Measurements from ENCODE around the gene RAB33B. TPM values are rescaled to one million over a fixed set of nuclear protein-coding genes. Genes with fewer than 3 reads are reported as not detected.

Gene RAB33B
- total and polyA plus RNA-seq, 8 donors, result 1.2 to 19.6 (median 4.1) TPM; not detected in 1

DNA sequence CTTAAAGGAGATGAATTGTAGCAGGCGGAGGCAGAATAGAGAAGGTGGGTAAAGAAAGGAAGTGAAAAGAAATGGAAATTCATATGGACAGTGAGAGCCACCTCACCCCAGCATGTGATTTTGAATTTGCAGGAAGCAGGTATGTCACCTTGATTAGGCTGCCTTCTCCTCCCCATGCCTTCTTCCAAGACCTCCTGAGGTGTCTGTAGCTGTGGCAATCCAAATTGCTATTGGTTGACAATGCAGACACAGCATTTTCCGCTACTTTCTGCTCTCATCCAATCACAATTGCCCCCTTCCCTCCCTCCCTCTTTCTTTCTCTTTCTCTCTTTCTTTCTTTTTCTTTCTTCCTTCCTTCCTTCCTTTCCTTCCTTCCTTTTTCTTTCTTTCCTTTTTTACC lies 38.5 kb downstream of the RAB33B start:
- TF ChIP-seq POLR2AphosphoS5 (IDR thresholded peaks at IDR 0.05) (no peak), EP300 (IDR thresholded peaks at IDR 0.05) (no peak), POLR2A (IDR thresholded peaks at IDR 0.05) (no peak)
- TF ChIP-seq, protein P1, sequence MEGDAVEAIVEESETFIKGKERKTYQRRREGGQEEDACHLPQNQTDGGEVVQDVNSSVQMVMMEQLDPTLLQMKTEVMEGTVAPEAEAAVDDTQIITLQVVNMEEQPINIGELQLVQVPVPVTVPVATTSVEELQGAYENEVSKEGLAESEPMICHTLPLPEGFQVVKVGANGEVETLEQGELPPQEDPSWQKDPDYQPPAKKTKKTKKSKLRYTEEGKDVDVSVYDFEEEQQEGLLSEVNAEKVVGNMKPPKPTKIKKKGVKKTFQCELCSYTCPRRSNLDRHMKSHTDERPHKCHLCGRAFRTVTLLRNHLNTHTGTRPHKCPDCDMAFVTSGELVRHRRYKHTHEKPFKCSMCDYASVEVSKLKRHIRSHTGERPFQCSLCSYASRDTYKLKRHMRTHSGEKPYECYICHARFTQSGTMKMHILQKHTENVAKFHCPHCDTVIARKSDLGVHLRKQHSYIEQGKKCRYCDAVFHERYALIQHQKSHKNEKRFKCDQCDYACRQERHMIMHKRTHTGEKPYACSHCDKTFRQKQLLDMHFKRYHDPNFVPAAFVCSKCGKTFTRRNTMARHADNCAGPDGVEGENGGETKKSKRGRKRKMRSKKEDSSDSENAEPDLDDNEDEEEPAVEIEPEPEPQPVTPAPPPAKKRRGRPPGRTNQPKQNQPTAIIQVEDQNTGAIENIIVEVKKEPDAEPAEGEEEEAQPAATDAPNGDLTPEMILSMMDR (IDR thresholded peaks at IDR 0.05), result no peak
- no peak for DNase-seq
- Histone ChIP-seq H3K4me1 (peaks cover 0 to 14% (median 5%) of the 10 kb centered on the region in 4 donors), H3K4me3 (no peak overlapping the region), H3K27me3 (no peaks in the 10 kb centered on the region), H3K36me3 (no peaks in the 10 kb centered on the region), H3K9me3 (no peaks in the 10 kb centered on the region), H3K27ac (no peak overlapping the region)
- 92 to 100% (median 94%) methylated on average over 2 of the region's 2 CpGs for WGBS, 5 donors
- intact Hi-C loops (cut with DNase I; ENCODE audit: low total_unique reads), result loop anchor here (10.0 kb wide), 1 partner anchor 142 kb away; no protein-coding TSS in a partner anchor

DNA sequence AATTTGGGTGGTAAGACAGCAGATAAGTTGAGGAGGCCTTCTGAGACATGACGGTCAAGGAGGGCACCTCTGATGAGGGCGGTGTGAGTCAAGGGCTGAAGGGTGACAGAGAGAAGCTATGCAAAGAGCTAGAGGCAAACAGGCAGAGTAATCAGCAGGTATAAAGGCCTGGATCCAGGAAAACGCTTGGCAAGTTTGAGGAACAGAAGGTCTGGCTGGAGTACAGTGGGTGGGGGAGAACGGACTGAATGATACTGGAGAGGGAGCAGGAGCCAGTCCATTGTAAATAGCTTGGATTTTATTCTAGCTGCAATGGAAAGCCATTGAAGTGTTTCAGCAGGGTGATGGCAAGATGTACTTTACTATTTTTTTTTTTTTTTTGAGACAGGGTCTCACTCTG lies 39.3 kb downstream of the RAB33B start:
- TF ChIP-seq POLR2A (IDR thresholded peaks at IDR 0.05), result no peak
- TF ChIP-seq EP300 (IDR thresholded peaks at IDR 0.05), result no peak
- no peak for TF ChIP-seq POLR2AphosphoS5 (IDR thresholded peaks at IDR 0.05)
- TF ChIP-seq, protein P1 (IDR thresholded peaks at IDR 0.05), result no peak
- 46 to 70% (median 52%) methylated on average over 4 of the region's 4 CpGs for WGBS, 5 donors
- no peak for DNase-seq
- H3K27ac ChIP-seq, result no peak overlapping the region
- H3K4me1 ChIP-seq, result peaks cover 0 to 22% (median 7%) of the 10 kb centered on the region in 4 donors
- no peak overlapping the region for H3K4me3 ChIP-seq
- H3K36me3 ChIP-seq, result no peaks in the 10 kb centered on the region
- H3K27me3 ChIP-seq, result no peaks in the 10 kb centered on the region
- H3K9me3 ChIP-seq, result no peaks in the 10 kb centered on the region
- intact Hi-C loops (cut with DNase I; ENCODE audit: low total_unique reads), result loop anchor here (10.0 kb wide), 1 partner anchor 142 kb away; no protein-coding TSS in a partner anchor

DNA sequence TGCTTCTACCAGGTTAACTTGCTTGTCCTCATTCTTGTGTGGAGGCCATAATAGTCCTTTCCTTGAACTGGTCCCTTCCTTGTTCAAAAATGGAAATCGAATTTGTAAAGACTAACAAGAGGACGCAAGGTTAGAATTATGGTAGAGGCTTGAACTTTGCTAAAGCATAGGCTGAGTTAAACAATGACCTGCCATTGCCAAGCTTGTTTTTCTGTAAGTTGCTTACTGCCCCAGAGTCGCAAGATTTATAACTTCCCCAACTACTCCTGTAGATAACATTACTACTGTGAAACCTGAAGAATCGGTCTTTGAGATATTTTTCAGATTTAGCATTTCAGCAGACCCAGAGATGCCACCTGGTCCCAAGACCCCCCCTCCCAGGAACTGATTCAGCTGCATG lies 45.3 kb downstream of the RAB33B start:
- Histone ChIP-seq H3K27me3 (no peaks in the 10 kb centered on the region), H3K9me3 (no peaks in the 10 kb centered on the region), H3K4me3 (no peak overlapping the region), H3K36me3 (no peaks in the 10 kb centered on the region), H3K4me1 (peaks cover 0 to 24% (median 8%) of the 10 kb centered on the region in 4 donors), H3K27ac (no peak overlapping the region)
- 76 to 80% (median 79%) methylated on average over 4 of the region's 4 CpGs for WGBS, 5 donors
- TF ChIP-seq POLR2A (IDR thresholded peaks at IDR 0.05) (no peak), POLR2AphosphoS5 (IDR thresholded peaks at IDR 0.05) (no peak), EP300 (IDR thresholded peaks at IDR 0.05) (no peak)
- TF ChIP-seq, protein P1 (IDR thresholded peaks at IDR 0.05), result no peak
- no peak for DNase-seq
- intact Hi-C loops (cut with DNase I; ENCODE audit: low total_unique reads), result loop anchor here (10.0 kb wide), 1 partner anchor 136 kb away; no protein-coding TSS in a partner anchor

DNA sequence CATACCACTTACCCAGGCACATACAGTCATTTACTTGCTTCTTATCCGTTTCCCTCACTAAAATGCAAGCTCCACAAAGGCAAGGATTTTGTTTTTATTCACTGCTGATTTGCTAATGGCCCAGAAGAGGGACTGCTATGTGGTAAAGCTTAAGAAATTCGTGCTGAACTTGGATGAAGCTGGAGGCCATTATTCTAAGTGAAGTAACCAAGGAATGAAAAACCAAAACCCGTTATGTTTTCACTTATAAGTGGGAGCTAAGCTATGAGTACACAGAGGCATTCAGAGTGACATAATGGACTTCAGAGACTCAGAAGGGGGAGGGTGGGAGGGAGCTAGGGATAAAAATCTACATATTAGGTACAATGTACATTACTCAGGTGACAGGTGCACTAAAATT lies 47.2 kb downstream of the RAB33B start:
- H3K4me1 ChIP-seq, result peaks cover 0 to 22% (median 8%) of the 10 kb centered on the region in 4 donors
- no peak for DNase-seq
- H3K4me3 ChIP-seq, result no peak overlapping the region
- no peaks in the 10 kb centered on the region for H3K27me3 ChIP-seq
- no peak for TF ChIP-seq POLR2A (IDR thresholded peaks at IDR 0.05)
- TF ChIP-seq, protein P1 (IDR thresholded peaks at IDR 0.05), result no peak
- TF ChIP-seq POLR2AphosphoS5 (IDR thresholded peaks at IDR 0.05), result no peak
- no peak for TF ChIP-seq EP300 (IDR thresholded peaks at IDR 0.05)
- no peak overlapping the region for H3K27ac ChIP-seq
- H3K36me3 ChIP-seq, result peaks cover 0 to 7% (median 5%) of the 10 kb centered on the region in 4 donors
- intact Hi-C loops (cut with DNase I; ENCODE audit: low total_unique reads), result no loop called here
- WGBS, 5 donors, result 43 to 62% (median 50%) methylated on average over 3 of the region's 3 CpGs
- H3K9me3 ChIP-seq, result no peaks in the 10 kb centered on the region

Data from stomach (tissue), 9 donors.